H1 (cell line): ENCODE data around the gene KLHL26.

Source experiments
- POU5F1 ChIP-seq: IDR thresholded peaks from 2 replicates; pipeline ENCODE4 v1.6.1; 2011; ENCODE audit warnings: low read depth, mild to moderate bottlenecking, low read length, moderate library complexity
- TAF1 ChIP-seq: IDR thresholded peaks from 2 replicates; pipeline ENCODE4 v1.6.1; 2011; ENCODE audit warnings: mild to moderate bottlenecking, low read depth, low read length
- YY1 ChIP-seq: IDR thresholded peaks from 2 replicates; pipeline ENCODE4 v1.6.1; 2011; ENCODE audit warnings: low read depth, mild to moderate bottlenecking, low read length
- TF ChIP-seq, protein P1 (sequence below), 3 experiments: IDR thresholded peaks; 1 replicate in 2 of 3; 2 replicates in 1 of 3; pipeline versions ENCODE4 v1.5.1 to v1.6.1; 2011; ENCODE audit warnings: low read length in 3 of 3, mild to moderate bottlenecking in 3 of 3, inconsistent platforms in 2 of 3, low read depth in 1 of 3, moderate library complexity in 1 of 3; ENCODE audit not compliant: insufficient read depth in 1 of 3; ENCODE audit errors: control extremely low read depth in 1 of 3

DNA sequence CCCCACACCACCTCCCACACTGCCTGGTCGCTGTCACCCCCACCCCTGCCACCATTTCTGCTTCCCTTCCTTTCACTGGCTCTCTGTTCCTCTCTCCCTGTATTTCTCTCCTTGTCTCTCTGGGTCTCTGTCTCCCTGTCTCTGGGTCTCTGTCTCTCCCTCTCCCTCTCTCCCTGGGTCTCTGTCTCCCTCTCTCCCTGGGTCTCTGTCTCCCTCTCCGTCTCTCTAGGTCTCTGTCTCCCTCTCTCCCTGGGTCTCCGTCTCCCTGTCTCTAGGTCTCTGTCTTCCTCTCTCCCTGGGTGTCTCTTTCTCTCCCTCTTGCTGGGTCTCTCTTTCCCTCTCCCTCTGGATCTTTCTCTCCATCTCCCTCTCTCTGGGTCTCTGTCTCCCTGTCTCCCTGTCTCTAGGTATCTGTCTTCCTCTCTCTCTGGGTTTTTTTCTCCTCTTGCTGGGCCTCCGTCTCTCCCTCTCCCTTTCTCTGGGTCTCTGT lies 21.6 kb downstream of the KLHL26 start:
- TF ChIP-seq POU5F1 (no peak), TAF1 (no peak), YY1 (no peak)
- TF ChIP-seq, protein P1, sequence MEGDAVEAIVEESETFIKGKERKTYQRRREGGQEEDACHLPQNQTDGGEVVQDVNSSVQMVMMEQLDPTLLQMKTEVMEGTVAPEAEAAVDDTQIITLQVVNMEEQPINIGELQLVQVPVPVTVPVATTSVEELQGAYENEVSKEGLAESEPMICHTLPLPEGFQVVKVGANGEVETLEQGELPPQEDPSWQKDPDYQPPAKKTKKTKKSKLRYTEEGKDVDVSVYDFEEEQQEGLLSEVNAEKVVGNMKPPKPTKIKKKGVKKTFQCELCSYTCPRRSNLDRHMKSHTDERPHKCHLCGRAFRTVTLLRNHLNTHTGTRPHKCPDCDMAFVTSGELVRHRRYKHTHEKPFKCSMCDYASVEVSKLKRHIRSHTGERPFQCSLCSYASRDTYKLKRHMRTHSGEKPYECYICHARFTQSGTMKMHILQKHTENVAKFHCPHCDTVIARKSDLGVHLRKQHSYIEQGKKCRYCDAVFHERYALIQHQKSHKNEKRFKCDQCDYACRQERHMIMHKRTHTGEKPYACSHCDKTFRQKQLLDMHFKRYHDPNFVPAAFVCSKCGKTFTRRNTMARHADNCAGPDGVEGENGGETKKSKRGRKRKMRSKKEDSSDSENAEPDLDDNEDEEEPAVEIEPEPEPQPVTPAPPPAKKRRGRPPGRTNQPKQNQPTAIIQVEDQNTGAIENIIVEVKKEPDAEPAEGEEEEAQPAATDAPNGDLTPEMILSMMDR (IDR thresholded peaks at IDR 0.05; ENCODE audit: control extremely low read depth in 1 of 3, insufficient read depth in 1 of 3, low read depth in 1 of 3, low read length in 3 of 3) = no peak
